K562 (cell line): Measurements from ENCODE around the gene CACNB2.

Source experiments
- ELK1 ChIP-seq: sonication (generic); formaldehyde crosslinking; IDR thresholded peaks from 2 replicates; pipeline ENCODE4 v1.8.1; 2022; ENCODE audit warnings: missing genetic modification reagents
- EZH2 ChIP-seq: IDR thresholded peaks from 2 replicates; pipeline ENCODE4 v1.6.1; 2012; ENCODE audit warnings: low read depth, mild to moderate bottlenecking, inconsistent platforms, low read length, borderline replicate concordance
- MCM3 ChIP-seq: fragments of 450-650 bp; IDR thresholded peaks from 2 replicates; pipeline ENCODE4 v1.6.1; 2016
- NELFE ChIP-seq: IDR thresholded peaks from 2 replicates; pipeline ENCODE4 v1.6.1; 2011; ENCODE audit warnings: mild to moderate bottlenecking; ENCODE audit not compliant: insufficient read depth, insufficient read length
- NFYB ChIP-seq: IDR thresholded peaks from 2 replicates; pipeline ENCODE4 v1.6.1; 2011; ENCODE audit warnings: mild to moderate bottlenecking, moderate library complexity; ENCODE audit not compliant: insufficient read length; ENCODE audit errors: extremely low read depth
- POLR2A ChIP-seq: fragments of 450-650 bp; conservative IDR thresholded peaks from 2 replicates; pipeline ENCODE4 v1.6.1; 2016
- POLR2AphosphoS5 ChIP-seq: IDR thresholded peaks from 2 replicates; pipeline ENCODE4 v1.6.1; 2011; ENCODE audit warnings: mild to moderate bottlenecking, low read depth, low read length, moderate library complexity; ENCODE audit not compliant: control insufficient read depth, insufficient read depth
- SP1 ChIP-seq: sonication (generic); formaldehyde crosslinking; IDR thresholded peaks from 2 replicates; pipeline ENCODE4 v1.8.1; 2022; ENCODE audit warnings: mild to moderate bottlenecking, missing genetic modification reagents
- ZBTB43 ChIP-seq: sonication (generic); formaldehyde crosslinking; IDR thresholded peaks from 2 replicates; pipeline ENCODE4 v1.8.0; 2023; ENCODE audit warnings: mild to moderate bottlenecking, missing genetic modification reagents
- TF ChIP-seq, protein P1 (sequence below): sonication (generic); formaldehyde crosslinking; IDR thresholded peaks from 2 replicates; pipeline ENCODE4 v1.8.1; 2022; ENCODE audit warnings: missing genetic modification reagents
- TF ChIP-seq, protein P2 (sequence below): sonication (generic); formaldehyde crosslinking; IDR thresholded peaks from 2 replicates; pipeline ENCODE4 v1.8.1; 2023; ENCODE audit warnings: mild to moderate bottlenecking, missing genetic modification reagents
- TF ChIP-seq, protein P3 (sequence below), 3 experiments: IDR thresholded peaks in 2 of 3; conservative IDR thresholded peaks in 1 of 3; 2 replicates each; pipeline ENCODE4 v1.5.1; 2011 to 2012; ENCODE audit warnings: low read length in 3 of 3, mild to moderate bottlenecking in 3 of 3, control low read depth in 2 of 3, improper control_type of control experiment in 1 of 3, inconsistent platforms in 1 of 3, low read depth in 1 of 3, mixed read lengths in 1 of 3, moderate library complexity in 1 of 3; ENCODE audit not compliant: insufficient read depth in 2 of 3
- TF ChIP-seq, protein P4 (sequence below): fragments of 450-650 bp; IDR thresholded peaks from 2 replicates; pipeline ENCODE4 v1.6.1; 2016; ENCODE audit warnings: antibody characterized with exemption
- TF ChIP-seq, protein P5 (sequence below): sonication (generic); formaldehyde crosslinking; IDR thresholded peaks from 2 replicates; pipeline ENCODE4 v1.8.0; 2022; ENCODE audit warnings: mild to moderate bottlenecking, missing genetic modification reagents, borderline replicate concordance

GRCh38 chr10:18414061-18414460, 273.8 kb downstream of the CACNB2 start:
- TF ChIP-seq, protein P1, sequence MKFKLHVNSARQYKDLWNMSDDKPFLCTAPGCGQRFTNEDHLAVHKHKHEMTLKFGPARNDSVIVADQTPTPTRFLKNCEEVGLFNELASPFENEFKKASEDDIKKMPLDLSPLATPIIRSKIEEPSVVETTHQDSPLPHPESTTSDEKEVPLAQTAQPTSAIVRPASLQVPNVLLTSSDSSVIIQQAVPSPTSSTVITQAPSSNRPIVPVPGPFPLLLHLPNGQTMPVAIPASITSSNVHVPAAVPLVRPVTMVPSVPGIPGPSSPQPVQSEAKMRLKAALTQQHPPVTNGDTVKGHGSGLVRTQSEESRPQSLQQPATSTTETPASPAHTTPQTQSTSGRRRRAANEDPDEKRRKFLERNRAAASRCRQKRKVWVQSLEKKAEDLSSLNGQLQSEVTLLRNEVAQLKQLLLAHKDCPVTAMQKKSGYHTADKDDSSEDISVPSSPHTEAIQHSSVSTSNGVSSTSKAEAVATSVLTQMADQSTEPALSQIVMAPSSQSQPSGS (CRISPR knock-in tag): no peak
- no peak for TF ChIP-seq SP1 (CRISPR knock-in tag)
- no peak for TF ChIP-seq NELFE
- no peak for TF ChIP-seq NFYB
- TF ChIP-seq, protein P2, sequence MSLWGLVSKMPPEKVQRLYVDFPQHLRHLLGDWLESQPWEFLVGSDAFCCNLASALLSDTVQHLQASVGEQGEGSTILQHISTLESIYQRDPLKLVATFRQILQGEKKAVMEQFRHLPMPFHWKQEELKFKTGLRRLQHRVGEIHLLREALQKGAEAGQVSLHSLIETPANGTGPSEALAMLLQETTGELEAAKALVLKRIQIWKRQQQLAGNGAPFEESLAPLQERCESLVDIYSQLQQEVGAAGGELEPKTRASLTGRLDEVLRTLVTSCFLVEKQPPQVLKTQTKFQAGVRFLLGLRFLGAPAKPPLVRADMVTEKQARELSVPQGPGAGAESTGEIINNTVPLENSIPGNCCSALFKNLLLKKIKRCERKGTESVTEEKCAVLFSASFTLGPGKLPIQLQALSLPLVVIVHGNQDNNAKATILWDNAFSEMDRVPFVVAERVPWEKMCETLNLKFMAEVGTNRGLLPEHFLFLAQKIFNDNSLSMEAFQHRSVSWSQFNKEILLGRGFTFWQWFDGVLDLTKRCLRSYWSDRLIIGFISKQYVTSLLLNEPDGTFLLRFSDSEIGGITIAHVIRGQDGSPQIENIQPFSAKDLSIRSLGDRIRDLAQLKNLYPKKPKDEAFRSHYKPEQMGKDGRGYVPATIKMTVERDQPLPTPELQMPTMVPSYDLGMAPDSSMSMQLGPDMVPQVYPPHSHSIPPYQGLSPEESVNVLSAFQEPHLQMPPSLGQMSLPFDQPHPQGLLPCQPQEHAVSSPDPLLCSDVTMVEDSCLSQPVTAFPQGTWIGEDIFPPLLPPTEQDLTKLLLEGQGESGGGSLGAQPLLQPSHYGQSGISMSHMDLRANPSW: no peak
- no peak for TF ChIP-seq EZH2
- TF ChIP-seq, protein P3, sequence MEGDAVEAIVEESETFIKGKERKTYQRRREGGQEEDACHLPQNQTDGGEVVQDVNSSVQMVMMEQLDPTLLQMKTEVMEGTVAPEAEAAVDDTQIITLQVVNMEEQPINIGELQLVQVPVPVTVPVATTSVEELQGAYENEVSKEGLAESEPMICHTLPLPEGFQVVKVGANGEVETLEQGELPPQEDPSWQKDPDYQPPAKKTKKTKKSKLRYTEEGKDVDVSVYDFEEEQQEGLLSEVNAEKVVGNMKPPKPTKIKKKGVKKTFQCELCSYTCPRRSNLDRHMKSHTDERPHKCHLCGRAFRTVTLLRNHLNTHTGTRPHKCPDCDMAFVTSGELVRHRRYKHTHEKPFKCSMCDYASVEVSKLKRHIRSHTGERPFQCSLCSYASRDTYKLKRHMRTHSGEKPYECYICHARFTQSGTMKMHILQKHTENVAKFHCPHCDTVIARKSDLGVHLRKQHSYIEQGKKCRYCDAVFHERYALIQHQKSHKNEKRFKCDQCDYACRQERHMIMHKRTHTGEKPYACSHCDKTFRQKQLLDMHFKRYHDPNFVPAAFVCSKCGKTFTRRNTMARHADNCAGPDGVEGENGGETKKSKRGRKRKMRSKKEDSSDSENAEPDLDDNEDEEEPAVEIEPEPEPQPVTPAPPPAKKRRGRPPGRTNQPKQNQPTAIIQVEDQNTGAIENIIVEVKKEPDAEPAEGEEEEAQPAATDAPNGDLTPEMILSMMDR (IDR thresholded peaks at IDR 0.05 in 2 of 3, conservative IDR thresholded peaks at IDR 0.05 in 1 of 3; ENCODE audit: insufficient read depth in 2 of 3, low read depth in 1 of 3, low read length in 3 of 3): no peak
- TF ChIP-seq MCM3: no peak
- no peak for TF ChIP-seq POLR2AphosphoS5
- TF ChIP-seq ZBTB43: no peak
- no peak for TF ChIP-seq ELK1 (CRISPR knock-in tag)
- TF ChIP-seq, protein P4, sequence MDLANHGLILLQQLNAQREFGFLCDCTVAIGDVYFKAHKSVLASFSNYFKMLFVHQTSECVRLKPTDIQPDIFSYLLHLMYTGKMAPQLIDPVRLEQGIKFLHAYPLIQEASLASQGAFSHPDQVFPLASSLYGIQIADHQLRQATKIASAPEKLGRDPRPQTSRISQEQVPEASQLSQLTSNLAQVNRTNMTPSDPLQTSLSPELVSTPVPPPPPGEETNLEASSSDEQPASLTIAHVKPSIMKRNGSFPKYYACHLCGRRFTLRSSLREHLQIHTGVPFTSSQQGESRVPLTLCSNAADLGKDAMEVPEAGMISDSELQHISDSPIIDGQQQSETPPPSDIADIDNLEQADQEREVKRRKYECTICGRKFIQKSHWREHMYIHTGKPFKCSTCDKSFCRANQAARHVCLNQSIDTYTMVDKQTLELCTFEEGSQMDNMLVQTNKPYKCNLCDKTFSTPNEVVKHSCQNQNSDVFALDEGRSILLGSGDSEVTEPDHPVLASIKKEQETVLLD: no peak
- TF ChIP-seq, protein P5, sequence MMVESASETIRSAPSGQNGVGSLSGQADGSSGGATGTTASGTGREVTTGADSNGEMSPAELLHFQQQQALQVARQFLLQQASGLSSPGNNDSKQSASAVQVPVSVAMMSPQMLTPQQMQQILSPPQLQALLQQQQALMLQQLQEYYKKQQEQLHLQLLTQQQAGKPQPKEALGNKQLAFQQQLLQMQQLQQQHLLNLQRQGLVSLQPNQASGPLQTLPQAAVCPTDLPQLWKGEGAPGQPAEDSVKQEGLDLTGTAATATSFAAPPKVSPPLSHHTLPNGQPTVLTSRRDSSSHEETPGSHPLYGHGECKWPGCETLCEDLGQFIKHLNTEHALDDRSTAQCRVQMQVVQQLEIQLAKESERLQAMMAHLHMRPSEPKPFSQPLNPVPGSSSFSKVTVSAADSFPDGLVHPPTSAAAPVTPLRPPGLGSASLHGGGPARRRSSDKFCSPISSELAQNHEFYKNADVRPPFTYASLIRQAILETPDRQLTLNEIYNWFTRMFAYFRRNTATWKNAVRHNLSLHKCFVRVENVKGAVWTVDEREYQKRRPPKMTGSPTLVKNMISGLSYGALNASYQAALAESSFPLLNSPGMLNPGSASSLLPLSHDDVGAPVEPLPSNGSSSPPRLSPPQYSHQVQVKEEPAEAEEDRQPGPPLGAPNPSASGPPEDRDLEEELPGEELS (CRISPR knock-in tag): no peak
- TF ChIP-seq POLR2A: no peak
